HEK293 (cell line): ENCODE data around the gene IL3.

Experiments
- CTCF ChIA-PET: fragments of 350-600 bp; formaldehyde crosslinking; extraction: SDS; loops from one replicate; lab custom pipeline; 2021; ENCODE audit warnings: antibody characterized with exemption; lab: Yijun Ruan, JAX
- POLR2A ChIA-PET: fragments of 300-600 bp; formaldehyde crosslinking; extraction: SDS; loops from one replicate; lab custom pipeline; 2020; ENCODE audit warnings: antibody characterized with exemption, inconsistent platforms; lab: Yijun Ruan, JAX
- H3K27ac ChIP-seq: fragments of 200-500 bp; sonication (Bioruptor generic); 2 replicates; pipeline ENCODE4 v1.5.1; 2014; ENCODE audit warnings: low read depth, low read length, control low read depth, inconsistent platforms; ENCODE audit errors: extremely low read depth
- H3K36me3 ChIP-seq, 2 experiments: fragments of 200-500 bp in 1 of 2; sonication (Bioruptor generic) in 1 of 2; 1 replicate in 1 of 2; 2 replicates in 1 of 2; pipeline ENCODE4 v1.5.1; 2014 to 2017; ENCODE audit warnings: inconsistent platforms in 2 of 2, low read length in 2 of 2; ENCODE audit not compliant: control insufficient read depth in 2 of 2, insufficient read depth in 1 of 2
- H3K4me1 ChIP-seq: fragments of 200-500 bp; sonication (Bioruptor generic); 2 replicates; pipeline ENCODE4 v1.5.1; 2014; ENCODE audit warnings: mild to moderate bottlenecking, low read length, inconsistent platforms; ENCODE audit not compliant: control insufficient read depth, insufficient read depth
- H3K4me3 ChIP-seq: 2 replicates; pipeline ENCODE4 v1.5.1; 2011; ENCODE audit warnings: low read depth, mild to moderate bottlenecking, control low read depth, low read length, moderate library complexity
- H3K9me3 ChIP-seq: fragments of 200-500 bp; sonication (Bioruptor generic); 2 replicates; pipeline ENCODE4 v1.5.1; 2014; ENCODE audit warnings: low read depth, low read length, inconsistent platforms; ENCODE audit not compliant: control insufficient read depth, insufficient read depth
- BCL6B ChIP-seq: fragments of 450-650 bp; formaldehyde crosslinking; IDR thresholded peaks from 2 replicates; pipeline ENCODE4 v1.5.1; 2017; ENCODE audit warnings: missing biosample characterization, missing genetic modification characterization
- GLI4 ChIP-seq: fragments of 450-650 bp; formaldehyde crosslinking; IDR thresholded peaks from 2 replicates; pipeline ENCODE4 v1.5.1; 2016; ENCODE audit warnings: missing biosample characterization, missing genetic modification characterization
- KLF10 ChIP-seq: fragments of 450-650 bp; IDR thresholded peaks from 2 replicates; pipeline ENCODE4 v1.5.1; 2018; ENCODE audit warnings: missing biosample characterization, mild to moderate bottlenecking, missing genetic modification characterization
- ZBTB17 ChIP-seq: fragments of 450-650 bp; formaldehyde crosslinking; IDR thresholded peaks from 2 replicates; pipeline ENCODE4 v1.5.1; 2016; ENCODE audit warnings: missing biosample characterization, missing genetic modification characterization
- ZBTB8A ChIP-seq: fragments of 450-650 bp; formaldehyde crosslinking; IDR thresholded peaks from 2 replicates; pipeline ENCODE4 v1.5.1; 2016; ENCODE audit warnings: missing biosample characterization, missing genetic modification characterization
- ZFP3 ChIP-seq: fragments of 450-650 bp; formaldehyde crosslinking; IDR thresholded peaks from 2 replicates; pipeline ENCODE4 v1.5.1; 2016; ENCODE audit warnings: low read depth, missing biosample characterization, missing genetic modification characterization
- ZFP69B ChIP-seq: fragments of 450-650 bp; formaldehyde crosslinking; IDR thresholded peaks from 2 replicates; pipeline ENCODE4 v1.5.1; 2016; ENCODE audit warnings: missing biosample characterization, missing genetic modification characterization
- ZIC2 ChIP-seq: fragments of 450-650 bp; formaldehyde crosslinking; IDR thresholded peaks from 2 replicates; pipeline ENCODE4 v1.5.1; 2016; ENCODE audit warnings: missing biosample characterization, missing genetic modification characterization
- ZNF140 ChIP-seq: fragments of 450-650 bp; formaldehyde crosslinking; IDR thresholded peaks from 2 replicates; pipeline ENCODE4 v1.5.1; 2016; ENCODE audit warnings: missing biosample characterization, missing genetic modification characterization
- ZNF184 ChIP-seq: fragments of 450-650 bp; IDR thresholded peaks from 2 replicates; pipeline ENCODE4 v1.5.1; 2018; ENCODE audit warnings: missing biosample characterization, mild to moderate bottlenecking, missing genetic modification characterization
- ZNF239 ChIP-seq: fragments of 450-650 bp; formaldehyde crosslinking; IDR thresholded peaks from 2 replicates; pipeline ENCODE4 v1.5.1; 2016; ENCODE audit warnings: missing biosample characterization, missing genetic modification characterization
- ZNF335 ChIP-seq: fragments of 450-650 bp; formaldehyde crosslinking; conservative IDR thresholded peaks from 2 replicates; pipeline ENCODE4 v1.5.1; 2016; ENCODE audit warnings: missing biosample characterization, missing genetic modification characterization
- ZNF366 ChIP-seq: fragments of 450-650 bp; formaldehyde crosslinking; conservative IDR thresholded peaks from 2 replicates; pipeline ENCODE4 v1.5.1; 2016; ENCODE audit warnings: missing biosample characterization, missing genetic modification characterization
- ZNF394 ChIP-seq: fragments of 450-650 bp; formaldehyde crosslinking; IDR thresholded peaks from 2 replicates; pipeline ENCODE4 v1.5.1; 2016; ENCODE audit warnings: missing biosample characterization, missing genetic modification characterization, mild to moderate bottlenecking, moderate library complexity, borderline replicate concordance
- ZNF433 ChIP-seq: fragments of 450-650 bp; formaldehyde crosslinking; IDR thresholded peaks from 2 replicates; pipeline ENCODE4 v1.5.1; 2016; ENCODE audit warnings: missing biosample characterization, missing genetic modification characterization, low read depth
- ZNF510 ChIP-seq: fragments of 450-650 bp; formaldehyde crosslinking; IDR thresholded peaks from 2 replicates; pipeline ENCODE4 v1.5.1; 2018; ENCODE audit warnings: mild to moderate bottlenecking, missing genetic modification characterization, missing biosample characterization; ENCODE audit not compliant: insufficient replicate concordance
- ZNF514 ChIP-seq: fragments of 450-650 bp; formaldehyde crosslinking; IDR thresholded peaks from 2 replicates; pipeline ENCODE4 v1.5.1; 2016; ENCODE audit warnings: missing biosample characterization, missing genetic modification characterization
- ZNF529 ChIP-seq: fragments of 450-650 bp; formaldehyde crosslinking; IDR thresholded peaks from 2 replicates; pipeline ENCODE4 v1.5.1; 2017; ENCODE audit warnings: missing genetic modification characterization, missing biosample characterization; ENCODE audit not compliant: insufficient replicate concordance
- ZNF548 ChIP-seq: fragments of 450-650 bp; formaldehyde crosslinking; IDR thresholded peaks from 2 replicates; pipeline ENCODE4 v1.5.1; 2016; ENCODE audit warnings: missing biosample characterization, missing genetic modification characterization
- ZNF629 ChIP-seq: fragments of 450-650 bp; formaldehyde crosslinking; IDR thresholded peaks from 2 replicates; pipeline ENCODE4 v1.5.1; 2017; ENCODE audit warnings: missing biosample characterization, missing genetic modification characterization
- ZNF660 ChIP-seq: fragments of 450-650 bp; IDR thresholded peaks from 2 replicates; pipeline ENCODE4 v1.5.1; 2018; ENCODE audit warnings: missing biosample characterization, mild to moderate bottlenecking, missing genetic modification characterization
- ZNF792 ChIP-seq: fragments of 450-650 bp; formaldehyde crosslinking; IDR thresholded peaks from 2 replicates; pipeline ENCODE4 v1.5.1; 2016; ENCODE audit warnings: missing biosample characterization, missing genetic modification characterization
- ZNF830 ChIP-seq: fragments of 450-650 bp; IDR thresholded peaks from 2 replicates; pipeline ENCODE4 v1.5.0; 2018; ENCODE audit warnings: missing biosample characterization, missing genetic modification characterization, low read depth, mild to moderate bottlenecking, moderate library complexity
- TF ChIP-seq, protein P1 (sequence below): fragments of 450-650 bp; formaldehyde crosslinking; IDR thresholded peaks from 2 replicates; pipeline ENCODE4 v1.5.1; 2016; ENCODE audit warnings: missing biosample characterization, missing genetic modification characterization

Gene IL3

GRCh38 chr5:132101385-132101880, 41.0 kb downstream of the IL3 start:
- Histone ChIP-seq H3K36me3 (no peaks in the 10 kb centered on the region), H3K9me3 (no peaks in the 10 kb centered on the region), H3K27ac (no peak overlapping the region), H3K4me3 (no peak overlapping the region), H3K4me1 (peaks cover 3% of the 10 kb centered on the region; the same call in 1 of the 2 replicates)
- POLR2A ChIA-PET = no interaction called here
- TF ChIP-seq ZNF239 (tag by site-specific recombination) (no peak), ZNF529 (tag by site-specific recombination) (no peak), ZNF394 (no peak), KLF10 (no peak), ZNF792 (no peak), ZBTB8A (tag by site-specific recombination) (no peak), ZNF510 (no peak), ZNF433 (no peak), ZFP3 (no peak), GLI4 (no peak), ZNF514 (no peak)
- CTCF ChIA-PET = no interaction called here

DNA sequence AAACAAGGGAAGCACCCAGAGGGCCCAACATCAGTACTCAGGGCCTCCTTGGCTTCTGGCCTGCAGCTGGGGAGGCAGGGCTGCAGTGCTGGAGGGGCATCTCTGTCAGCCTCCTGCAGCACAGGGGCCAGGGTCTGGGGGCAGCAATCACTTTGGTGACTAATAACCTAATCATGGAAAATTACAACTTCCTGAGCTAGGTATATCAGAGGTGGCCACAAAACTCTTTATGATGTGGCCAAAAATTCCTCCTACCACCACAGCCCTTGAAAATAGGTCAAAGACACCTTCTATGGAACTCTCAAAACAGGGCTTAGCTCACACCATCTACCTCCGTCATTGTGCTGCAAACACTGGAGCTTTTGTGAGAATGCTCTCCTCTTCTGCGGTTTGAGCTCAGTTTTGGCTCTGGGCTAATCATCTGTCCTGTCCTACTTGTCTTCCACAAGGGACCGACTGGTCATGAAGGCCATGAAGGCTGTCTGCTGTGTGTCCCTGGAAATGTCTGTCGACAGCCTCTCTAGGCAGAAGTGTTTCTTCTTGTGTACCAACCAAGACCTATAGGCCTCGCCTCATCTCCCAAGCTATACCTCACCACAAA, 41.7 kb downstream of the IL3 start:
- Histone ChIP-seq H3K4me1 (peaks cover 3% of the 10 kb centered on the region; the same call in 1 of the 2 replicates), H3K9me3 (no peaks in the 10 kb centered on the region), H3K4me3 (no peak overlapping the region), H3K27ac (no peak overlapping the region), H3K36me3 (no peaks in the 10 kb centered on the region)
- ChIA-PET POLR2A (interaction anchor here (1.2 kb wide), 1 partner anchor 192 kb away, joined by 4 read pairs; the partner anchor contains the start of gene SLC22A4), CTCF (interaction anchor here (0.6 to 1.0 kb wide), 2 partner anchors 37 to 286 kb away, joined by 3 read pairs; no protein-coding TSS in a partner anchor)
- TF ChIP-seq ZNF184 = no peak

GRCh38 chr5:132102944-132103331, 42.5 kb downstream of the IL3 start:
- TF ChIP-seq ZNF830 (tag by site-specific recombination) (no peak), ZNF548 (tag by site-specific recombination) (no peak), ZNF335 (0 out of 2 replicates have a peak, but pooled peaks have one; percentile 12)
- ChIA-PET CTCF (interaction anchor here (1.0 kb wide), 1 partner anchor 38 kb away, joined by 3 read pairs; no protein-coding TSS in a partner anchor), POLR2A (interaction anchor here (1.2 kb wide), 1 partner anchor 191 kb away, joined by 4 read pairs; the partner anchor contains the start of gene SLC22A4)
- H3K27ac ChIP-seq = no peak overlapping the region
- H3K9me3 ChIP-seq = no peaks in the 10 kb centered on the region
- peaks cover 3% of the 10 kb centered on the region; the same call in 1 of the 2 replicates for H3K4me1 ChIP-seq
- H3K36me3 ChIP-seq = no peaks in the 10 kb centered on the region
- H3K4me3 ChIP-seq = no peak overlapping the region

DNA sequence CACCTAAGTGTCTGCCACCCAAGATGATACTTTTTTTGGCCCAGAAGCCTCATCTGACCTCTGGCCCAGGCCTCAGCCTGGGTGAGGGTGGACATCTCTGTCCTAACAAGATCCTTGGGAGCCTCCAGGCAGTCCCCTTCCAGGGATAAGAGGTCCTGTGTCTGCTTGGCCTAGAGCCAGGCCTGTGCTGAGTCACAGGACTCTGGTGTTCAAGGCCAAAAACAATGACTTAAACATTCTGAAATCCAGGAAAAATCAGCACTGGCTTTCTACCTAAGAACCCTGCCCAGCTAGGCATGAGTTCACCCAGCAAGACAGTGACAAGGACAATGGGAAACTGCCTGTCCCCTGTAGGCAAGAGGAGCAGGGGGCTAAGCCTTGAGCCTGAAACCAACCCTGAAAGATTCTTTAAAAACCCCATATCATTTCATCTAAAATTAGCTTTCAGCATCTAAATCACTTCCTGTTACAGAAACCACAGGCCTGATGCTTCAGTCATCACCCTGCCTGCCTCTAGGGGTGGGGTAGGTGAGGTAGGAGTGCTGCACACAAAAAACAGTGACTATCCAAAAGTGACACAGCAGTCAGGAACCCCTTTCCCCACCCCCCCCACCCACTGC, 43.0 kb downstream of the IL3 start:
- Histone ChIP-seq H3K9me3 (no peaks in the 10 kb centered on the region), H3K4me3 (no peak overlapping the region), H3K4me1 (peaks cover 3% of the 10 kb centered on the region; the same call in 1 of the 2 replicates), H3K36me3 (no peaks in the 10 kb centered on the region), H3K27ac (no peak overlapping the region)
- POLR2A ChIA-PET = no interaction called here
- TF ChIP-seq BCL6B (tag by site-specific recombination) (0 out of 2 replicates have a peak, but pooled peaks have one; percentile 6), ZBTB17 (tag by site-specific recombination) (0 out of 2 replicates have a peak, but pooled peaks have one; percentile 13), ZFP69B (tag by site-specific recombination) (no peak), ZNF335 (peak; percentile 26), ZIC2 (tag by site-specific recombination) (peak; percentile 78), ZNF660 (tag by site-specific recombination) (peak; percentile 91), ZNF366 (tag by site-specific recombination) (0 out of 2 replicates have a peak, but pooled peaks have one; percentile 21), ZNF140 (tag by site-specific recombination) (no peak), ZNF629 (0 out of 2 replicates have a peak, but pooled peaks have one; percentile 21)
- TF ChIP-seq, protein P1, sequence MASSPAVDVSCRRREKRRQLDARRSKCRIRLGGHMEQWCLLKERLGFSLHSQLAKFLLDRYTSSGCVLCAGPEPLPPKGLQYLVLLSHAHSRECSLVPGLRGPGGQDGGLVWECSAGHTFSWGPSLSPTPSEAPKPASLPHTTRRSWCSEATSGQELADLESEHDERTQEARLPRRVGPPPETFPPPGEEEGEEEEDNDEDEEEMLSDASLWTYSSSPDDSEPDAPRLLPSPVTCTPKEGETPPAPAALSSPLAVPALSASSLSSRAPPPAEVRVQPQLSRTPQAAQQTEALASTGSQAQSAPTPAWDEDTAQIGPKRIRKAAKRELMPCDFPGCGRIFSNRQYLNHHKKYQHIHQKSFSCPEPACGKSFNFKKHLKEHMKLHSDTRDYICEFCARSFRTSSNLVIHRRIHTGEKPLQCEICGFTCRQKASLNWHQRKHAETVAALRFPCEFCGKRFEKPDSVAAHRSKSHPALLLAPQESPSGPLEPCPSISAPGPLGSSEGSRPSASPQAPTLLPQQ (tag by site-specific recombination) = 0 out of 2 replicates have a peak, but pooled peaks have one; percentile 29
- CTCF ChIA-PET = no interaction called here
